ENCODE measurements around the gene HIF1AN. TPM values are rescaled to one million over a fixed set of nuclear protein-coding genes. Genes with fewer than 3 reads are reported as not detected.
A peak's percentile ranks its signal among the peaks of the same experiment; 100 is the strongest.

Gene HIF1AN
- 37.5 TPM for polyA plus RNA-seq (2013, experiment 1 of 2; ENCODE audit: insufficient read length)
- 35.6 TPM for polyA plus RNA-seq (2013, experiment 2 of 2; ENCODE audit: insufficient read length)

DNA sequence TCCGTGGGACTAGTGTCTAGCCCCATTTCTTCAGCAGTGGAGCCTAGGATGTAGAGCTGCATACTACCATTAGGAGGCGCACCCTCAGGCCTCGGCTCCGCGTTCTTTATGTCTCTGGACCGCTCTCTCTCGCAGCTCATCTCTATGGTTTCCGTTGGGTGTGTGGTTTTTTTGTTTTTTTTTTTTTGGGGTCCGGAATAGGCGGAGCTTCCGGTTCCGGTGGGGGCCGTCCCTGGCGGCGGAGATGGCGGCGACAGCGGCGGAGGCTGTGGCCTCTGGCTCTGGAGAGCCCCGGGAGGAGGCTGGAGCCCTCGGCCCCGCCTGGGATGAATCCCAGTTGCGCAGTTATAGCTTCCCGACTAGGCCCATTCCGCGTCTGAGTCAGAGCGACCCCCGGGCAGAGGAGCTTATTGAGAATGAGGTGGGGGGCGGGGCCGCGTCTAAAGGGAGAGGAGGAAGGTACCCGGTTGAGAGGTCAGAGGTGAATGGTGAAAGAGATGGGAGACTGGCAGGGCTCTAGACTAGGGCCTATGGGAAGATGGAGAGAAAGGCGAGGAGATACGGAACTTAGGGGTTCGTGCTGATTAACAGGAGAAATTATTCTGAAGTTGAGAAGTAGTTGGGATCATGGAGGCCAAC lies at the start of gene HIF1AN:
Gene HIF1AN (plus strand): TSS at position 229 of the 639 bp plus-strand sequence. CDS start 16 bp downstream, at position 245.
- DNase-seq: peak; percentile 96

DNA sequence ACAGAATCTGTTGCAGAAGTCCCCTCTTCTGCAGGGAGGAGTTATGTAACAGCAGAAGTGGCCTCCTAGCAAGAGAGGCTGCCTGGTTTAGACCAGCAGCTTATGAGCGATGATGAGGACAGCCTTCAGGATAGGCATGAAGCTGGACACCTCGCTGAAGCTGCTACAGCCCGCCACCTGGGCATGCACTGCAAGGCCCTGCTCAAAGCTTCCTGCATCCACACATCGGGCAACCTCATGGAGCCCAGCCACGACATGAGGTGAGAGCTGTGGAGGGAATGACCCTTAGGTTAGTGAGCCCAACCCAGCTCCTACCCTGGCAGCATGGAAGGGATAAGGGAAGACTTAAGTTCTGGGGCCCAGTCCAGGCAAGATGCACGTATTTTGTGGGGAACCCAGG lies 48.2 kb upstream of the HIF1AN start:
- no peak for DNase-seq

DNA sequence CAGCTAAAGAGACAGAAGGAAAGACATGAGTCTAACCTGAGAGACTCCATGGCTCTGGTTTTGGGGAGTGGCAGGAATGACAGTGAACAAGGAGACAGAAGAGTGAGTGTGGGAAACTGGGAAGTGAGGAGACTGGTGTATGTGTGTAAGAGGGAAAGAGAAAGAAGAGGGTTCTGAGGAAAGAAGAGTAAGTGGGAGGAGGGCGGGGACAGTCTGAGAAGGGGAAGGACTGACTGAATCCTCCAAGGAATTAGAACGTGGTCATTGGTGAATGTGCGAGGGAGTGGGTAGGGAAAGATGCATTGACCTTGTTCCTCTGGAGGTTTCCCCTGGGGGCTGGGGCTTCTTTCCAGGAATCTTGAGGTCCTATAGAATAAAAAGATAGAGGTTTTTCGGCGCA lies 46.3 kb upstream of the HIF1AN start:
- DNase-seq: no peak

DNA sequence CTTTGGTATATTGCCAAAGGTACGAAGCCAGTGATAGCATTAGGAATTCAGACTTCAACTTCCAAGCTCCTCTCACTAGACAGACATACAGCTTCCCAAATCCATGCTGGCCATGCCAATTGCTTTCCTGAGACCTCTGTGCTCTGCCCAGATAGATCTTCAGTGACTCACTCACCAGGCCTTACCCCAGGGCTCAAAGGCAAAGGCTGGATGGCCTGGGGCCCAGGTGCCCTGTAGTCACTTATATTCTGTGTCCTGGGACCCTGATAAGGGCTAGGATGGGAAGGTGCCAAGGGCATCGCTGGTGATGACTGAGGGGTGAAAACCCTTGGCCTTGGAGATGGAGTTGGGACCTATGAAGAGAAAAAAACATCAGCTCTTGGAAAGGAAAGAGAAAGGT lies 45.2 kb upstream of the HIF1AN start:
- DNase-seq: no peak

DNA sequence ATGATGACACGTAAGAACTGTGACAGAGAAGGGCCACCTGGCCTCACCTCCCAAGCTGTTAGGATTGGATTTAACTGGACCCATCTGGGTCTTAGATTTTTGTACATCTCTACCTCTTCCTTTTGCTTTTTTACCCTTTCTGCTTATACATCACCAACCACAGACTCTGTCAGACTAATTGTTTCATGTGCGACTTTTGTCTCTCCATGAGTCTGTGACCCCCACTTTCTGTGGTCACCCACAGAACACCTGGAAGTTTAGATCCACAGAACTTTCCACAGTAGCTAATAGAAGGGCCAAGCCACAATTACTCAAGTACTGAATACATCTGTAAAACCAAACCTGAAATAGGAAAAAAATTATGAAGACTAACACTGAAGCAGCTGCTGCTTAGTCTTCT lies 39.2 kb upstream of the HIF1AN start:
- no peak for DNase-seq

DNA sequence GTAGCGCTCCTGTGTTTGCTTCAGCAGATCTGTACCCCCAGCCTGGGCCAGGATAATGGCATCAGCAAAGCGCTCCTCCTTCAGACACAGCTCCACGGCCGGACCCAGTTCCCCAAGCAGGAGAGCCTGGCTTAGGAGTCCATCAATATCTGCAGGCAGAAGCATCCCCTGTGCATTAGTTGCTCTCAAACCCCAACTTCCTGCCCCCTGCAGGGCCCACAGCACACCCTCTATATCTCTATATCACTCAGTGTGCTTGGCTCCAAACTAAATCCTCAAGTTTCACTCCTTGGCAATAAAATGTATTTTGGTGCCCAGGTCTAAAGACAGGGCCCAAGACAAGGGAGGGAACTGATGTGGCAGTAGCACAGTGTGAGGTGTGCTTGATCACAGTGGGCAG lies 37.7 kb upstream of the HIF1AN start:
- DNase-seq: no peak

DNA sequence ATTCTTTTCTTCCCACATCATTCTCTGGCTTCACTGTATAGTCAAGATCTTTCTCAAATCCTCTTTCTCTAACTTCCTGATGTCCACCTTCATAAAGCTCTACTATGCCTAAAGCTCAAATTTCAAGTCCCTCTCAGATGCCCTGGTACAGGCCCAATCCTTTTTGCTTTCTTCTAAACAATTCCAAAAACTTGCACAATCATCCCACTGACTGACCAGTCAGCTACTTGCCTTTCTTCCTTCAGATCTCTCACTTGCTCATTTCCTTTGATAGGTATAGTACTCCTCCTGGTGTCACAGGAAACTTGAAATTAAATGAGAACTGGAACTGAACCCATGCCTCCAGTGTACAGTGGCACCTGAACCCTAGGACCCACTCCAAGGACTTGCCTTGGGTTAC lies 34.3 kb upstream of the HIF1AN start:
- DNase-seq: no peak

DNA sequence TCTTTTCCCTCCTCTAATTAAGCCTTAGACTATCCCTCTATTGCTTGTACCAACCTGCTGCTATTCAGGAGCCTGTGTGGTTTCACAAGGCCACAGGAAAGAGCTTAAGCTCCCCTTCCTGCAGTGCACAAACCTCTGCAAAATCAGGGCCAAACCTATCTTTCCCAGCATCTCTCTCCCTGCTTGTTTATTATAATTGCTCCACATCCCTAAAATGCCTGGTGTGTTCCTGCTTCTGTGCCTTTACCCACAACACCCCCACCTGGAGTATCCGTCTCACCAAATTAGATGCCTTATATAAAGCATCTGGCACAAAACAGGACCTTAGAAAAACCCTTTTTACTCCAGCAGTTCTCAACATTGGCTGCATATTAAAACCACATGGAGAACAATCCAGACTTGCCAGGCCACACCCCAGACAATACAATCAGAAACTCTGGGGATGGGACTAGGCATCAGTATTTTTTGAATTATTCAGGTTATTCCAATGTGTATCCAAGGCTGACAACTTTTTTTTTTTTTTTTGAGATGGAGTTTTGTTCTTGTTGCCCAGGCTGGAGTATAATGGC lies 32.7 kb upstream of the HIF1AN start:
- peak; percentile 29 for DNase-seq

DNA sequence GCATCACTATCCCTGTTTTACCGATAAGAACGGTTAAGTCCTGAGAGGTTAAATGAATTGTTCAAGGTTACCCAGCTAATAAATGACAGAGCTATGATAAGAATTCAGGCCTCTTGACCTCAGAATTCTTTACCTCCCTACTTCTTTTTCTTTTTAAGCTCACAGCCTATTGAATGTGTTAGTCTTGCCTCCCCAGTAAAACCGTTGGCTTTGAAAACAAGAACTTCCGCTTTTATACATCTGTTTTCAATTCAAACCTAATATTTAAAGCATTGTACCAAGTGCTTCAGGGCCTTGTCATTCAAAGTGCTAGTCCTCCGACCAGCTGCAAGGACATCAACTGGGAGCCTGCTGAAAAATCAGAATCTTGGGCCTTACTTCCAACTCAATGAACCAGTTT lies 31.6 kb upstream of the HIF1AN start:
- peak; percentile 84 for DNase-seq

DNA sequence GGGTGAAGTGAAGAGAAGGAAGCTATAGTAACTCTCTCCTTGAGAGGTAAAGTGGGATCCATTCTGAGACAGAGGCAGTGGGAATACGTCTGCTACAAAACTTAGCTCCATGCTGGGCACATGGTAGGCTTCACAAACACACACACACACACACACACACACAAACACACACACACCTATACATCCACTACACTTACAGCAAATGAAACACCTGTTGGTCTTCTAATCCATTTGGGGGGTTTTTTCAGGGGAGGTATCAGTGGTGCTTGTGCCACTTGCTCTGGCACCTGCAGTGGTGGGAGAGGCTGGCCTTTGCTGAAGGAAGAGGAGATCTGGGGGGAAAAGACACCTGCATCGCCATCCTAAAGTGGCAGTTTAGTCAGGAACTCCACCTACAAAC lies 30.6 kb upstream of the HIF1AN start:
- no peak for DNase-seq

DNA sequence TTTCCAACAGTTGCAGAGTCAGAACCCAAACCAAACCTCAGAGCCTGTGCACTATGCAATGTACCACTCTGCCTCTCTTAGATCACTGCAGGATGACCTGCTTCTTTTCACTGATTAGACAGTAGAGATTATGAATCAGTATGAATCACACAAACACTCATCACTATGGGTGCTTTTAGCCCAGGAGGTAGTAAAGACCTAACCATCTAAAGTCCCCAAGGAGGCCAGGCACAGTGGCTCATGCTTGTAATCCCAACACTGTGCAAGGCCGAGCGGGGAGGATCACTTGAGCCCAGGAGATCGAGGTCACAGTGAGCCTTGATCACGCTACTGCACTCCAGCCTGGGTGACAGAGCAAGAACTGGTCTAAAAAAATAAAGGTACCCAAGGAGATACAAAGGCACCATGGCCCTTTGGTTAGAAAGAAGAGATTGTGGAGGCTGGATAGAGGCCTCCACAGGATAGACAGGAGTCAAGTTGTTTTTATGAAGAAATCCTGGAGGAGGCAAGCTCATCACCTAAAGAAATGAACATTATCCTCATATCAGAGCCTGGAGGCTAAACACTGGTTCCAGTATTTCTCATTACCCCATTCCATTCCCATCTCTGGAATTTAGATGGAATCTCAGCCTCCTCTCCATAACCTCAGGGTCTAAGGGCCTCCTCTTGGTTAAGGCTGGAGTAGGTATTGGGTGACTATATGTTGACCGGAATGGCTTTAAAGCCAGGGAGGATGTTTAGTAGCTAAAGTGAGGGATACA lies 29.0 kb upstream of the HIF1AN start:
- peak; percentile 77 for DNase-seq

DNA sequence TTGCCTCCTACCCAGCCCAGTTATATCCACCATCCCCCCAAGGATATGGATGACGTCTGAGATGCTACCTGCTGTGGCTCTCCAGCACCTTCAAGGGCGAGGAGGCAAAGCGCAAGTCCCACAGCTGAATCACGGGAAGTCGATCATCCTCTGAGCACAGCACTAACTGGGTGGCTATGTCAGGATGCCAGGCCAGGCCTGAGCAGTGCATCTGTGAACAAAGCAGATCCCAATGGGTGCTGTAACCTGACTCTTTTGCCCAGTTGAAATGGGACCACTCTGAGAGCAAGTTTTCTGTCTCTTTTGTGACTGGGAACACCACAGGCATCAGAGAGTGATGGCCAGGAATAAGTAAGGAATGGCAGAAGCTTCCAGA lies 28.4 kb upstream of the HIF1AN start:
- no peak for DNase-seq

DNA sequence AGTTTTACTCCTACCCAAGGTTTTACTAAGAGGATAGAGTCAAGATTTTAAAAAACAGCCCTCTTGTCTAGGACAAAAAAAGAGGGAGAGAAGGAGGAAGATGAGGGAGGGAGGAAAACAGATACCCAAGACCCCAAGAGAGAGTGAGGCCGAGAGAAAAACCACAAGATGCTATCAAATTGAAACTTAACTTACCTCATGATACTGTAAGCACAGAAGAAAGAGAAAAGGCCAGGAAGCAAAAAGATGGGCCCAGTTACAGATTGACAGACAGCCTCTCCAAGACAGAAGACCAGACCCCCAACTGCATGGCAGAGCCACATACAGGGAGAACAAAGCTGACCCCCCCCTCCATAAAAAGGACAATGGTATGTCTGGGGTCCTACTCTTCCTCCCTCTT lies 27.5 kb upstream of the HIF1AN start:
- no peak for DNase-seq

DNA sequence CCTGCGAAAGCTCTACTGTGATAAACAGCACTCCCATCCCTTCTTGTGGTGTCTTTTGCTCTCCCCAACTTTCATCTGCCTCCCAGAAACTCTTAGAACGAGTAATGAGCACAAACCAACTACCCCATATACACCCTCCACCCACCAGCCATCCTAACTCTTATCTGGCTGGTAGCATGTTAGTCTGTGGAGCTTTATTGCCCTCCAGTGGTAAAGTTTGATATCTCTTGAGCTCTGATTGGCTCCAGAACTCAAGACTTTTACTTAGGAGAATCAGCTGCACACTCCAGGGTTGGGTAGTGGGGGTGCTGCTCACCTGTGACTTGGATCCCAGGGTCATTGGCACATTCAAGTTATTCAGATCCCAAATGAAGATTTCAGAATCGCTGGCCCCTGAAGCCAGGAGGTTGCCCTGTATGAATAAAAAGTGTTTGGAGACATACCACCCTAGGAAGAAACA lies 27.0 kb upstream of the HIF1AN start:
- peak; percentile 63 for DNase-seq

DNA sequence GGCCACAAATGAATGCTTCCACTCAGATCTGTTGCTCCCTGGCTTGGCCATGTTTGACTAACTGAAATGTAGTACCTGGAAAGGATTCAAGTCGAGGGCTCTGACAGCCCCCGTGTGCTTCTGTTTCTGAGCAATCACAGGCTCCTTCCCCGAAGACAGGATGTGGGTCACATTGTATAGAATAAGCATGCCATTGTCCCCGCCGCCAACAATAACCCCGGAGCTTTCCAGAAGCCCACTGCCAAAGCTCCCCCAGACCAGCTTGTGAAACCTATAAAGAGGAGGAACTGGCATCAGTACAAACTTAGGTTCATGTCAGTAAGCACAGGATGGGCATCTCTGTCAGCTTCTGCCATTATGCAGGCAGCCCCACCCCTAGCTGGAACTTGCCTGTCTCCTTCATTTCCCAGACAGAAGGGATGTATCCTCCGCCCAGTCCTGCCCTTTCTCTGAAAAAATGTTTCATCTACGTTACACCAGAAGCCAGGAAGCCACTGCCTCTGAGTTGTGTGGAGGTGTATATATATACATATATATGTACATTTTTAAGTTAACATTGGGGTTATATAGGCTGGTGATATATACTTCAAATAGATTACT lies 26.4 kb upstream of the HIF1AN start:
- no peak for DNase-seq

DNA sequence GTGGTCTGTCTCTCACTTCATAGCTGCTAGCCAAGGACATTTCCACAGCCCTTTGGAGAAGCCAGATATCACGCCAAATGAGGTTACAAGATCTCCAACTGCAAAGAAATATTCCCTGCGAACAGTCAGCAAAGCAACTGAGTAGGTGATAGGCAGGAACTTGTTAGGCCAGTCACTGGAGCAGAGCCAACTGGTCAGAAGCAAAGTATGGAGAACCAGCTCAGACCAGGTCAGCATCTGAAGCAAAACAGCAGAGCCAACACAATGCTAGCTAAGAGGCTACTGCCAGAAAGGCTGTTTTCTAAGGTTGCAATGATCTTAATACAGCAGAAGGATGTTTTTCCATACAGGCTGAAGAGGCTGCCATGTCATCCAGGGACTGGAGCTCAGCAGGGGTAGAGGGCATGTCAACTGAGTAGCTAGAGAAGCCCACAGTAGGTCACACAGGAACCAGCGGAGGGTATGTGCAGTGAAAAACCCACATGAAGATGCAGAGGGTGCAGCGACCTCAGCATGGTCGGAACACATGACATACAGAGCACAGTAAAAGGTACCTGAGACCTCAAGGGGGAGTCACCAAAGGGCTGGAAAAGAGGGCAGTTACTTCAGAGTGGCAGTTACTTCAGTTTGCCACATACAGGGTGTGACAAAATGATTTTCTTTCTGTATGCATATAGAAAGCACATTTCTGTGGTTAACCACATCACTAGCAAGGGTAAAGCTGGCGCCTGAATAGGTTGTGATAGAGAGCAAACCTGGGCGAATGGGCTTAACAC lies 25.0 kb upstream of the HIF1AN start:
- DNase-seq: no peak

DNA sequence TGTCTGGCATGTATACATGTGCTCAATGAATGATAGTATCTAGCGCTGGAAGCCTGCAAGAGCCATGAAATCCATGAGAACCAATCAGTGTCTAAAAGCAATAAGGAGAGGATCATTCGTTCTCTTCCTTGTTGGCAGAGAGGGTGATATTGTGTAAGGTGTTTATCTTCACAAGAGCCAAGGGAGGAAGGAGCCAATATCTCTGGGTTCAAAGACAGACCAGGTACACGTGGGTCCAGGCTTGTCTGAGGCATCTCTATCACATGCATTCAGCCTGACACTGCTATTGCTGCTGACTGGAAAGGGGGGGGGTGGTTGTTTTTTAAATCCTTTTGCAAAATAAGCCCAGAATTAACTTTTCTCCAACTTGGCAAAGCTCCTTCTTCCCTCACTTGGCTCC lies 20.1 kb upstream of the HIF1AN start:
- no peak for DNase-seq

DNA sequence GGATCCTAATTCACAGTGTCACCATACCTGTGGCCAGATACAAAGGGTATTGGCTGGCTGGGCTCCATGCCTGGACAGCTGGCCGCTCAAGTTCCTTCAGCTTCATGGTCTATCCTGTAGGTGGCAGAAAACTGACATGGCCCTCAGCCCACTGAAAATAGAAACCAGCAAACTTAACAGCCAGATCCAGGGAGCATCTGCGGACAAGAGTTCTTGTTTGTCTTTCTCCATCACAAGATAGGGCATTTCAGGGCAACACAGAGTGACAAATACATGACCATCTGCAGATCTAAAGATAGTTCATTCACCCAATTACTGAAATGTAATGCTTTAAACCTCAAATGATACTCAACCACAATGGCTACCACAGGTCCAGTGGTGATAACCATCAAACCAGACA lies 18.9 kb upstream of the HIF1AN start:
- no peak for DNase-seq

DNA sequence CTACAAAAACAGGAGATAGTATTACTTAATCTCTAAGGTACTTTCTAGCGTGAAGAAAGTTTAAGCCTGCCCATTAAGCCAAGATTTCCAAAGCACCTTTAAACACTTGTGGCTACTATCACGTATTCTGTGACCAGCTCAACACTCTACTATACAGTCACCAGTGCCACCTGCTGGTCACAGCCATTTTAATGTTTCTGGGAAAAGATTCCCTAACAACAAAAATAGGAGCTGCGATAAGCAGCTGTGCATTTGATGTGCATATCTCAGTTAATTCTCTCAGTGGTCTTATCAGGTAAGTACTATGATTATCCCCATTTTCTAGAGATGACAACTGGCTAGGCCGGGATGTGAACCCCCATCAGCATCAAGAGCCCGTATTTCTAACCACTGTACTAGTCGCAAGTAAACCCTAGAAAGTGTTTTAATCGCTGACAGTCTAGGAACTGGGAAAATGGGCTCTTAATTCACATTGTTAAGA lies 16.9 kb upstream of the HIF1AN start:
- DNase-seq: peak; percentile 54

DNA sequence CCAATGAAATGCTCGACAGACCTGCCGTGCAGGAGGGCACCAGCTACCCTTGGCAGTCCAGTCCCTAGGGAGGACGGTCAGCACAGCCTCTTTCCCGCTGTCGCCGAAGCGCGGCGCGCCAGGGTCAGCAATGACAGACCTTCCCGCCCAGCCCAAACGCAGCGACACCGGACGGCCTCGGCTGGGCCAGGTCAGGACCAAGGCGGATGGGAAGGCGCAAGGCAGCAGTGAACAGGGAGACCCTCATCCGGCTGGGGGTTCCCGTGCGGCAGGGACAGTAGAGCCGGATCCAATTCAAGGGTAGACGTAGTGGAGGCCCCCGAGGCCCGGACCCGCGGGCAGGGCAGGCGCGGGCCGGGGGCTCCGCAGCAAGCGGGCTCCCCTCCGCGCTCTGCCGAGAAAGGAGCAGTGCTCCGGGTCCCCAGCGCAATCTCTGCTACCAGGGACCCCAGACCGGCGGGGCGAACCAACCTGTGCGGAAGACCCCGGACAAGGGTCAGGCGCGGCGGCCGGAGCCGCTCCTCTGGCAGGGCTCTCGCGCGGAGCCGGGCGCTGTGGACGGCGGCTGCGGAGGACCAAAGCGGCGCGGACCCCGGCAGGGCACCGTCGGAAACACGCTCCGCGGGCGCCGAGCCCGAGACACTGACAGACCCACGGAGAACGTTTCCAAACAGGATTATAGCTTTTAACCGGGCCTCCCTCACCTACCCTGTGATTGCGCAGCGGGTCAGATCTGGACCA lies 16.3 kb upstream of the HIF1AN start, which contains the start of gene SEC31B:
Gene SEC31B (minus strand): TSS at position 551 of the 741 bp plus-strand sequence. CDS start 2,909 bp downstream, outside the sequence.
- DNase-seq: no peak

DNA sequence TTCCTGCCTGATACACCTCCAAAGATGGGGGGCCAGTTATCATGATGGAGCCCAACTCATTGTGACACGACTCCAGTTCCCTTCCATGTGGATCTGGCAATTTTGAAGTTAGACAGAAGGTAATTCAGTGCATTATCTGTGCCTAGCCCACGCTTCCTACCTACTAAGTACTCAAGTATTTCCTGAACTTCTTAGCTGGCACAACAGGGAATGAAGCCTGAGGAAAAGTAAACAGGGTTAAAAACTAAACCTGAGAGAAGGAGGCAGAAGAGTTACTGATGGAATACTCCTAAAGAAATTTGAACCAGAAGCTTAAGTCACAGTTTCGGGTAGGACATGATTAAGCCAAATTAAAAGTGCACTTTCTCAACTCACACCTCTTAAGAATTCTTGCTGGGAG lies 14.9 kb upstream of the HIF1AN start:
- DNase-seq: no peak
